GM12878 (cell line): ENCODE data around the gene BCOR. TPM values are rescaled to one million over a fixed set of nuclear protein-coding genes. Genes with fewer than 3 reads are reported as not detected.

Source experiments
- ATAC-seq: fragments of 200-7000 bp; cut with Tn5 transposase; 3 replicates; pipeline ENCODE4 v1.9.1; 2020; ENCODE audit warnings: mild to moderate bottlenecking, moderate library complexity
- BruUV-seq: library from RNA; stranded (reverse); fragments of 400-500 nt; replicated peaks from 2 replicates; lab custom pipeline; 2021; lab: Mats Ljungman, UMichigan
- CTCF ChIA-PET: fragments of 300-600 bp; sonication (Branson Sonifier 250); formaldehyde crosslinking; extraction: SDS; loops from one replicate; lab custom pipeline; 2021; ENCODE audit warnings: inconsistent platforms; lab: Yijun Ruan, JAX
- POLR2A ChIA-PET: fragments of 350-600 bp; formaldehyde crosslinking; extraction: SDS; loops from one replicate; lab custom pipeline; 2021; ENCODE audit warnings: inconsistent platforms; lab: Charles Lee
- RAD21 ChIA-PET: fragments of 300-600 bp; sonication (Branson Sonifier 250); formaldehyde crosslinking; loops from one replicate; lab custom pipeline; 2023; ENCODE audit warnings: antibody characterized with exemption; ENCODE audit not compliant: unreplicated experiment; lab: Charles Lee
- SMC1A ChIA-PET: fragments of 300-600 bp; sonication (Branson Sonifier 250); formaldehyde crosslinking; loops from one replicate; lab custom pipeline; 2023; ENCODE audit not compliant: unreplicated experiment, uncharacterized antibody; lab: Charles Lee
- DNase-seq: peaks from one replicate; pipeline ENCODE4 v3.0.0-alpha.2; 2011; ENCODE audit warnings: low read depth, low spot score
- FAIRE-seq: peaks from 3 replicates; lab custom pipeline; 2011; peaks lifted over from hg19 to GRCh38; lab: Jason Lieb, UNC
- H2AFZ ChIP-seq: 2 replicates; pipeline ENCODE4 v1.6.0; 2011; ENCODE audit warnings: low read depth, low read length, control low read depth; ENCODE audit not compliant: control insufficient read depth
- H3K27ac ChIP-seq: 2 replicates; pipeline ENCODE4 v1.5.1; 2011; ENCODE audit warnings: control low read depth; ENCODE audit not compliant: control insufficient read depth, insufficient read depth
- H3K27me3 ChIP-seq, 2 experiments: replicated peaks in 1 of 2; 2 replicates each; pipeline versions ENCODE4 v1.6.0 to v1.6.1; 2011; ENCODE audit warnings: low read length in 1 of 2; ENCODE audit not compliant: control insufficient read depth in 2 of 2, insufficient read depth in 2 of 2
- H3K36me3 ChIP-seq, 2 experiments: 2 replicates each; pipeline ENCODE4 v1.5.1; 2011; ENCODE audit warnings: low read length in 1 of 2; ENCODE audit not compliant: control insufficient read depth in 2 of 2, insufficient read depth in 2 of 2
- H3K4me1 ChIP-seq: 2 replicates; pipeline ENCODE4 v1.6.1; 2011; ENCODE audit warnings: mild to moderate bottlenecking, low read length, moderate library complexity, mixed read lengths; ENCODE audit not compliant: control insufficient read depth, insufficient read depth
- H3K4me2 ChIP-seq: 2 replicates; pipeline ENCODE4 v1.6.0; 2011; ENCODE audit warnings: control low read depth; ENCODE audit not compliant: control insufficient read depth, insufficient read depth
- H3K4me3 ChIP-seq: fragments of 200-600 bp; sonication (generic); 2 replicates; pipeline ENCODE4 v1.5.1; 2016
- H3K79me2 ChIP-seq: 2 replicates; pipeline ENCODE4 v1.6.0; 2011; ENCODE audit warnings: low read length; ENCODE audit not compliant: control insufficient read depth, insufficient read depth
- H3K9ac ChIP-seq: 2 replicates; pipeline ENCODE4 v1.8.0; 2011; ENCODE audit warnings: low read length, control low read depth, mixed read lengths; ENCODE audit not compliant: control insufficient read depth, insufficient read depth
- H3K9me3 ChIP-seq: replicated peaks from 3 replicates; pipeline ENCODE4 v1.5.1; 2011; ENCODE audit warnings: mild to moderate bottlenecking, low read length; ENCODE audit not compliant: control insufficient read depth, insufficient read depth
- H4K20me1 ChIP-seq: 2 replicates; pipeline ENCODE4 v1.6.0; 2011; ENCODE audit not compliant: control insufficient read depth, insufficient read depth
- BACH1 ChIP-seq: fragments of 450-650 bp; IDR thresholded peaks from 2 replicates; pipeline ENCODE4 v1.6.1; 2017; ENCODE audit warnings: mild to moderate bottlenecking, borderline replicate concordance
- E2F4 ChIP-seq: IDR thresholded peaks from 2 replicates; pipeline ENCODE4 v1.6.1; 2012; ENCODE audit warnings: low read depth, low read length, improper control_type of control experiment
- HDAC6 ChIP-seq: fragments of 200-600 bp; sonication (generic); IDR thresholded peaks from one replicate; pipeline ENCODE4 v1.8.0; 2017; ENCODE audit warnings: antibody characterized with exemption; ENCODE audit not compliant: unreplicated experiment
- IRF3 ChIP-seq: fragments of 450-650 bp; IDR thresholded peaks from 2 replicates; pipeline ENCODE4 v1.6.1; 2014; ENCODE audit warnings: mild to moderate bottlenecking
- JUNB ChIP-seq: IDR thresholded peaks from 2 replicates; pipeline ENCODE4 v1.6.1; 2016; ENCODE audit warnings: antibody characterized with exemption, mild to moderate bottlenecking
- PAX8 ChIP-seq: fragments of 450-650 bp; IDR thresholded peaks from 2 replicates; pipeline ENCODE4 v1.6.1; 2017; ENCODE audit warnings: mild to moderate bottlenecking, moderate library complexity
- SMAD1 ChIP-seq: fragments of 450-650 bp; IDR thresholded peaks from 2 replicates; pipeline ENCODE4 v1.6.1; 2018; ENCODE audit warnings: mild to moderate bottlenecking, low read depth; ENCODE audit not compliant: partially characterized antibody
- WGBS: methylation state at CpG from one replicate; pipeline ENCODE4 v1.1.6; 2016; ENCODE audit warnings: low lambda C conversion rate; ENCODE audit not compliant: insufficient replicate concordance, insufficient coverage; ENCODE audit errors: missing lambda C conversion rate; 5-methylcytosine and 5-hydroxymethylcytosine counted together
- in situ Hi-C: fragments of 300-500 bp; cut with MboI; formaldehyde crosslinking; loops from 9 replicates; pipeline ENCODE4 v1.14.3; 2018; ENCODE audit warnings: mixed read lengths
- intact Hi-C: fragments of 100-400 bp; cut with micrococcal nuclease; formaldehyde crosslinking; loops from one replicate; pipeline ENCODE4 v1.14.2; 2022; ENCODE audit not compliant: unreplicated experiment
- polyA plus RNA-seq, 11 experiments: library from polyadenylated mRNA; depleted of rRNA in 4 of 11; unstranded in 6 of 11; stranded (reverse) in 5 of 11; fragments of >200 nt; fragmentation: Nextera tagmentation in 4 of 11; fragmentation: Illumina TruSeq in 1 of 11; extraction: Ambion mirVana in 4 of 11; extraction: Trizol in 1 of 11; gene quantifications; 1 replicate in 1 of 11; 2 replicates in 10 of 11; pipeline versions ENCODE4 v1.2.1 to v1.2.3, GENCODE V29; 2011 to 2016; ENCODE audit warnings: inconsistent platforms in 2 of 11, missing spikeins in 2 of 11, low read depth in 1 of 11
- total RNA-seq, 4 experiments: library from RNA; depleted of rRNA in 3 of 4; stranded (reverse); fragments of >200 nt in 3 of 4; fragmentation: Illumina TruSeq in 1 of 4; extraction: Trizol in 1 of 4; gene quantifications; 2 replicates each; pipeline versions ENCODE4 v1.2.1 to v1.2.3, GENCODE V29; 2013 to 2021

BCOR gene
- total and polyA plus RNA-seq, 10 of the 15 experiments (the other 5 are each of a cell fraction or from before 2014, with no cell fraction given) = 5.1 to 16.4 (median 10.1) TPM

GRCh38 chrX:40006106-40007017 lies 91.4 kb downstream of the BCOR start:
- Histone ChIP-seq H4K20me1 (no peaks in the 10 kb centered on the region; the same call in 1 of the 2 replicates), H3K79me2 (no peaks in the 10 kb centered on the region), H3K9ac (no peak overlapping the region), H3K27ac (no peak overlapping the region), H3K27me3 (peaks cover 0 to 6% of the 10 kb centered on the region in 2 experiments; a peak in 3 of 4 replicates), H3K4me2 (no peak overlapping the region), H3K4me1 (no peaks in the 10 kb centered on the region; the same call in 1 of the 2 replicates), H2AFZ (no peak overlapping the region), H3K9me3 (no peaks in the 10 kb centered on the region; the same call in 2 of the 3 replicates), H3K4me3 (no peak overlapping the region), H3K36me3 (no peaks in the 10 kb centered on the region)
- DNase-seq = no peak
- TF ChIP-seq E2F4 = no peak
- peak; percentile 11 for TF ChIP-seq HDAC6
- in situ Hi-C loops (no loop called here), intact Hi-C loops (no loop called here)
- ATAC-seq = peak; percentile 56
- ChIA-PET CTCF (no interaction called here), RAD21 (no interaction called here), SMC1A (no interaction called here), POLR2A (no interaction called here)
- WGBS = 24% methylated on average over 47 of the region's 63 CpGs
- BruUV-seq = no TSS peak
- no peak for FAIRE-seq

- Histone ChIP-seq H3K4me2 (no peak overlapping the region; the same call in 1 of the 2 replicates), H3K9ac (no peak overlapping the region), H3K79me2 (no peaks in the 10 kb centered on the region), H3K4me3 (no peak overlapping the region), H3K36me3 (no peaks in the 10 kb centered on the region), H3K27ac (no peak overlapping the region), H3K9me3 (no peaks in the 10 kb centered on the region; the same call in 2 of the 3 replicates), H3K4me1 (no peaks in the 10 kb centered on the region), H3K27me3 (peaks cover 0 to 6% of the 10 kb centered on the region in 2 experiments; a peak in 3 of 4 replicates), H4K20me1 (no peaks in the 10 kb centered on the region; the same call in 1 of the 2 replicates), H2AFZ (no peak overlapping the region)
- WGBS = 28% methylated on average over 45 of the region's 73 CpGs
- DNase-seq = no peak
- FAIRE-seq = no peak
- ATAC-seq = peak; percentile 17; the same call in 2 of the 3 replicates
- ChIA-PET CTCF (no interaction called here), SMC1A (no interaction called here), POLR2A (no interaction called here), RAD21 (no interaction called here)
- BruUV-seq = no TSS peak
- intact Hi-C loops = no loop called here
- in situ Hi-C loops = no loop called here
- TF ChIP-seq PAX8 = no peak
- no peak for TF ChIP-seq SMAD1
- no peak for TF ChIP-seq IRF3
- TF ChIP-seq BACH1 = no peak
- peak; percentile 78 for TF ChIP-seq HDAC6
- no peak for TF ChIP-seq JUNB
These were observed 92.3 kb downstream of the BCOR start for GRCh38 chrX:40005292-40006011.
